HEK293 (cell line): Measurements from ENCODE around the gene EPHB1.
"Not testable (repeated sequence)": the region's sequence is repeated elsewhere in the genome, so short reads cannot be mapped to it uniquely, and the experiment has no call there.

ENCODE experiments used
- CTCF ChIA-PET: fragments of 350-600 bp; formaldehyde crosslinking; extraction: SDS; loops from one replicate; lab custom pipeline; 2021; ENCODE audit warnings: antibody characterized with exemption; lab: Yijun Ruan, JAX
- POLR2A ChIA-PET: fragments of 300-600 bp; formaldehyde crosslinking; extraction: SDS; loops from one replicate; lab custom pipeline; 2020; ENCODE audit warnings: antibody characterized with exemption, inconsistent platforms; lab: Yijun Ruan, JAX
- H3K27ac ChIP-seq: fragments of 200-500 bp; sonication (Bioruptor generic); 2 replicates; pipeline ENCODE4 v1.5.1; 2014; ENCODE audit warnings: low read depth, low read length, control low read depth, inconsistent platforms; ENCODE audit errors: extremely low read depth
- H3K36me3 ChIP-seq, 2 experiments: fragments of 200-500 bp in 1 of 2; sonication (Bioruptor generic) in 1 of 2; 1 replicate in 1 of 2; 2 replicates in 1 of 2; pipeline ENCODE4 v1.5.1; 2014 to 2017; ENCODE audit warnings: inconsistent platforms in 2 of 2, low read length in 2 of 2; ENCODE audit not compliant: control insufficient read depth in 2 of 2, insufficient read depth in 1 of 2
- H3K4me1 ChIP-seq: fragments of 200-500 bp; sonication (Bioruptor generic); 2 replicates; pipeline ENCODE4 v1.5.1; 2014; ENCODE audit warnings: mild to moderate bottlenecking, low read length, inconsistent platforms; ENCODE audit not compliant: control insufficient read depth, insufficient read depth
- H3K4me3 ChIP-seq: 2 replicates; pipeline ENCODE4 v1.5.1; 2011; ENCODE audit warnings: low read depth, mild to moderate bottlenecking, control low read depth, low read length, moderate library complexity
- H3K9me3 ChIP-seq: fragments of 200-500 bp; sonication (Bioruptor generic); 2 replicates; pipeline ENCODE4 v1.5.1; 2014; ENCODE audit warnings: low read depth, low read length, inconsistent platforms; ENCODE audit not compliant: control insufficient read depth, insufficient read depth
- OSR2 ChIP-seq: fragments of 450-650 bp; formaldehyde crosslinking; IDR thresholded peaks from 2 replicates; pipeline ENCODE4 v1.5.1; 2016; ENCODE audit warnings: missing biosample characterization, missing genetic modification characterization
- SETDB1 ChIP-seq: IDR thresholded peaks from one replicate; pipeline ENCODE4 v1.6.1; 2017; ENCODE audit warnings: mild to moderate bottlenecking, low read length, moderate library complexity, mixed read lengths; ENCODE audit not compliant: insufficient read length
- ZBTB20 ChIP-seq: fragments of 450-650 bp; formaldehyde crosslinking; IDR thresholded peaks from 2 replicates; pipeline ENCODE4 v1.5.1; 2016; ENCODE audit warnings: missing biosample characterization, missing genetic modification characterization
- ZBTB8A ChIP-seq: fragments of 450-650 bp; formaldehyde crosslinking; IDR thresholded peaks from 2 replicates; pipeline ENCODE4 v1.5.1; 2016; ENCODE audit warnings: missing biosample characterization, missing genetic modification characterization
- ZEB2 ChIP-seq: fragments of 450-650 bp; formaldehyde crosslinking; IDR thresholded peaks from 2 replicates; pipeline ENCODE4 v1.5.1; 2016; ENCODE audit warnings: missing biosample characterization, missing genetic modification characterization
- ZFP37 ChIP-seq: fragments of 450-650 bp; formaldehyde crosslinking; IDR thresholded peaks from 2 replicates; pipeline ENCODE4 v1.5.1; 2016; ENCODE audit warnings: missing biosample characterization, missing genetic modification characterization
- ZNF140 ChIP-seq: fragments of 450-650 bp; formaldehyde crosslinking; IDR thresholded peaks from 2 replicates; pipeline ENCODE4 v1.5.1; 2016; ENCODE audit warnings: missing biosample characterization, missing genetic modification characterization
- ZNF174 ChIP-seq: fragments of 450-650 bp; formaldehyde crosslinking; IDR thresholded peaks from 2 replicates; pipeline ENCODE4 v1.5.0; 2017; ENCODE audit warnings: missing biosample characterization, mild to moderate bottlenecking, missing genetic modification characterization
- ZNF24 ChIP-seq: fragments of 450-650 bp; formaldehyde crosslinking; IDR thresholded peaks from 2 replicates; pipeline ENCODE4 v1.5.1; 2016; ENCODE audit warnings: missing biosample characterization, missing genetic modification characterization
- ZNF266 ChIP-seq: fragments of 450-650 bp; formaldehyde crosslinking; IDR thresholded peaks from 2 replicates; pipeline ENCODE4 v1.5.1; 2016; ENCODE audit warnings: missing biosample characterization, missing genetic modification characterization, low read depth
- ZNF292 ChIP-seq: fragments of 450-650 bp; formaldehyde crosslinking; IDR thresholded peaks from 2 replicates; pipeline ENCODE4 v1.5.1; 2016; ENCODE audit warnings: low read depth, missing biosample characterization, missing genetic modification characterization, borderline replicate concordance
- ZNF394 ChIP-seq: fragments of 450-650 bp; formaldehyde crosslinking; IDR thresholded peaks from 2 replicates; pipeline ENCODE4 v1.5.1; 2016; ENCODE audit warnings: missing biosample characterization, missing genetic modification characterization, mild to moderate bottlenecking, moderate library complexity, borderline replicate concordance
- ZNF426 ChIP-seq: fragments of 450-650 bp; formaldehyde crosslinking; IDR thresholded peaks from 2 replicates; pipeline ENCODE4 v1.5.1; 2017; ENCODE audit warnings: missing biosample characterization, missing genetic modification characterization, mild to moderate bottlenecking, inconsistent platforms, moderate library complexity
- ZNF433 ChIP-seq: fragments of 450-650 bp; formaldehyde crosslinking; IDR thresholded peaks from 2 replicates; pipeline ENCODE4 v1.5.1; 2016; ENCODE audit warnings: missing biosample characterization, missing genetic modification characterization, low read depth
- ZNF555 ChIP-seq: fragments of 450-650 bp; formaldehyde crosslinking; conservative IDR thresholded peaks from 2 replicates; pipeline ENCODE4 v1.5.1; 2017; ENCODE audit warnings: missing biosample characterization, mild to moderate bottlenecking, missing genetic modification characterization, inconsistent platforms
- ZNF560 ChIP-seq: fragments of 450-650 bp; formaldehyde crosslinking; IDR thresholded peaks from 2 replicates; pipeline ENCODE4 v1.5.1; 2017; ENCODE audit warnings: missing biosample characterization, missing genetic modification characterization, borderline replicate concordance
- ZNF623 ChIP-seq: fragments of 450-650 bp; formaldehyde crosslinking; IDR thresholded peaks from 2 replicates; pipeline ENCODE4 v1.5.1; 2016; ENCODE audit warnings: missing biosample characterization, missing genetic modification characterization
- ZNF629 ChIP-seq: fragments of 450-650 bp; formaldehyde crosslinking; IDR thresholded peaks from 2 replicates; pipeline ENCODE4 v1.5.1; 2017; ENCODE audit warnings: missing biosample characterization, missing genetic modification characterization
- ZNF654 ChIP-seq: fragments of 450-650 bp; formaldehyde crosslinking; IDR thresholded peaks from 2 replicates; pipeline ENCODE4 v1.5.1; 2016; ENCODE audit warnings: low read depth, missing biosample characterization, missing genetic modification characterization
- ZNF664 ChIP-seq: fragments of 450-650 bp; formaldehyde crosslinking; IDR thresholded peaks from 2 replicates; pipeline ENCODE4 v1.5.1; 2016; ENCODE audit warnings: missing biosample characterization, missing genetic modification characterization
- ZXDB ChIP-seq: fragments of 450-650 bp; formaldehyde crosslinking; IDR thresholded peaks from 2 replicates; pipeline ENCODE4 v1.5.1; 2016; ENCODE audit warnings: missing biosample characterization, missing genetic modification characterization
- TF ChIP-seq, protein P1 (sequence below): fragments of 450-650 bp; formaldehyde crosslinking; IDR thresholded peaks from 2 replicates; pipeline ENCODE4 v1.5.1; 2017; ENCODE audit warnings: missing biosample characterization, missing genetic modification characterization
- TF ChIP-seq, protein P2 (sequence below): fragments of 450-650 bp; formaldehyde crosslinking; IDR thresholded peaks from 2 replicates; pipeline ENCODE4 v1.5.1; 2016; ENCODE audit warnings: missing biosample characterization, missing genetic modification characterization
- TF ChIP-seq, protein P3 (sequence below): fragments of 450-650 bp; formaldehyde crosslinking; conservative IDR thresholded peaks from 2 replicates; pipeline ENCODE4 v1.5.1; 2016; ENCODE audit warnings: low read depth, missing biosample characterization, missing genetic modification characterization

The EPHB1 gene

DNA sequence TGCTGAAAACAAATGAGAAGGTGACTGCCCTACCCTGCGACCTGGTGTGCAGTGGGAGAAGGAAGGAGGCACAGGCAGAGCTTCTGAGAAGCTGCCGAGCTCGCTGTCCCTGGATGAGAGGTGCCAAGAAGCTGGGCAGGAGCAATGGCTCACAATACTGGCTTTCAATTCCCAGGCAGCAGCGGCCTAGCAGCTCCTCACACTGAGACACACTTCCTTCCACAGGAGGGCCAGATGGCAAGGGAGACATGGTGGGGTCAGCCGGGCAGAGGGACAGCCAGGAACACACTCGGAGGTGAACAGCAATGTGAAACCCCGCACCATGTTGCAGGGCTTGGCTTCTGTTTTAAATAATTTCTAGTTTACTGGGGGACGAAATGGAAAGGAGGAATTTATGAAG is 314.6 kb downstream of the EPHB1 start:
- TF ChIP-seq ZNF292 (tag by site-specific recombination) = no peak
- TF ChIP-seq, protein P1, sequence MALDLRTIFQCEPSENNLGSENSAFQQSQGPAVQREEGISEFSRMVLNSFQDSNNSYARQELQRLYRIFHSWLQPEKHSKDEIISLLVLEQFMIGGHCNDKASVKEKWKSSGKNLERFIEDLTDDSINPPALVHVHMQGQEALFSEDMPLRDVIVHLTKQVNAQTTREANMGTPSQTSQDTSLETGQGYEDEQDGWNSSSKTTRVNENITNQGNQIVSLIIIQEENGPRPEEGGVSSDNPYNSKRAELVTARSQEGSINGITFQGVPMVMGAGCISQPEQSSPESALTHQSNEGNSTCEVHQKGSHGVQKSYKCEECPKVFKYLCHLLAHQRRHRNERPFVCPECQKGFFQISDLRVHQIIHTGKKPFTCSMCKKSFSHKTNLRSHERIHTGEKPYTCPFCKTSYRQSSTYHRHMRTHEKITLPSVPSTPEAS (tag by site-specific recombination) = no peak
- TF ChIP-seq SETDB1 = no peak
- TF ChIP-seq ZEB2 = no peak
- TF ChIP-seq ZNF24 (tag by site-specific recombination) = no peak
- TF ChIP-seq ZFP37 (tag by site-specific recombination) = no peak
- no peak for TF ChIP-seq ZNF654 (tag by site-specific recombination)
- no peak for TF ChIP-seq OSR2
- TF ChIP-seq ZNF174 (tag by site-specific recombination) = no peak
- no peak for TF ChIP-seq ZBTB20 (tag by site-specific recombination)
- ChIA-PET CTCF (no interaction called here), POLR2A (no interaction called here)
- Histone ChIP-seq H3K4me3 (no peak overlapping the region), H3K4me1 (no peaks in the 10 kb centered on the region), H3K27ac (no peak overlapping the region), H3K9me3 (no peaks in the 10 kb centered on the region), H3K36me3 (no peaks in the 10 kb centered on the region)

DNA sequence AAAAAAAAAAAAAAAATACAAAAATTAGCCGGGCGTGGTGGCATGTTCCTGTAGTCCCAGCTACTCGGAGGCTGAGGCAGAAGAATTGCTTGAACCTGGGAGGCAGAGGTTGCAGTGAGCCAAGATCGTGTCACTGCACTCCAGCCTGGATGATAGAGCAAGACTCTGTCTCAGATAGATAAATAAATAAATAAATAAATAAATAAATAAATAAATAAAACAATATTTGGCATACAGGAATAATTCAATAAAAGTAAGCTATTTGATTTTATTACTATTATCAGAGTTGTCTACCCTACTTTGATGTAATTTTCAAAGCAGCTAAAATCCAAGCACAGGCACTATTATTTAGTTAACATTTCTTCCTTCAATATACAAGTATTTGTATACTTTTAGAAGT is 319.5 kb downstream of the EPHB1 start:
- H3K4me1 ChIP-seq, POLR2A ChIA-PET, H3K36me3 ChIP-seq, H3K4me3 ChIP-seq, H3K27ac ChIP-seq, H3K9me3 ChIP-seq: not testable (repeated sequence)
- CTCF ChIA-PET = interaction anchor here (0.7 kb wide), 1 partner anchor 10 kb away, joined by 8 read pairs; no protein-coding TSS in a partner anchor
- TF ChIP-seq ZNF664 (tag by site-specific recombination) = peak; percentile 51; the same call in 1 of the 2 replicates
- peak; percentile 48 for TF ChIP-seq ZBTB8A (tag by site-specific recombination)
- TF ChIP-seq, protein P2, sequence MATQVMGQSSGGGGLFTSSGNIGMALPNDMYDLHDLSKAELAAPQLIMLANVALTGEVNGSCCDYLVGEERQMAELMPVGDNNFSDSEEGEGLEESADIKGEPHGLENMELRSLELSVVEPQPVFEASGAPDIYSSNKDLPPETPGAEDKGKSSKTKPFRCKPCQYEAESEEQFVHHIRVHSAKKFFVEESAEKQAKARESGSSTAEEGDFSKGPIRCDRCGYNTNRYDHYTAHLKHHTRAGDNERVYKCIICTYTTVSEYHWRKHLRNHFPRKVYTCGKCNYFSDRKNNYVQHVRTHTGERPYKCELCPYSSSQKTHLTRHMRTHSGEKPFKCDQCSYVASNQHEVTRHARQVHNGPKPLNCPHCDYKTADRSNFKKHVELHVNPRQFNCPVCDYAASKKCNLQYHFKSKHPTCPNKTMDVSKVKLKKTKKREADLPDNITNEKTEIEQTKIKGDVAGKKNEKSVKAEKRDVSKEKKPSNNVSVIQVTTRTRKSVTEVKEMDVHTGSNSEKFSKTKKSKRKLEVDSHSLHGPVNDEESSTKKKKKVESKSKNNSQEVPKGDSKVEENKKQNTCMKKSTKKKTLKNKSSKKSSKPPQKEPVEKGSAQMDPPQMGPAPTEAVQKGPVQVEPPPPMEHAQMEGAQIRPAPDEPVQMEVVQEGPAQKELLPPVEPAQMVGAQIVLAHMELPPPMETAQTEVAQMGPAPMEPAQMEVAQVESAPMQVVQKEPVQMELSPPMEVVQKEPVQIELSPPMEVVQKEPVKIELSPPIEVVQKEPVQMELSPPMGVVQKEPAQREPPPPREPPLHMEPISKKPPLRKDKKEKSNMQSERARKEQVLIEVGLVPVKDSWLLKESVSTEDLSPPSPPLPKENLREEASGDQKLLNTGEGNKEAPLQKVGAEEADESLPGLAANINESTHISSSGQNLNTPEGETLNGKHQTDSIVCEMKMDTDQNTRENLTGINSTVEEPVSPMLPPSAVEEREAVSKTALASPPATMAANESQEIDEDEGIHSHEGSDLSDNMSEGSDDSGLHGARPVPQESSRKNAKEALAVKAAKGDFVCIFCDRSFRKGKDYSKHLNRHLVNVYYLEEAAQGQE (tag by site-specific recombination) = peak; percentile 32; the same call in 1 of the 2 replicates
- TF ChIP-seq ZNF555 (tag by site-specific recombination) = peak; percentile 70
- peak; percentile 60; the same call in 1 of the 2 replicates for TF ChIP-seq ZNF140 (tag by site-specific recombination)
- TF ChIP-seq ZNF629 (tag by site-specific recombination) = 0 out of 2 replicates have a peak, but pooled peaks have one; percentile 17
- peak; percentile 46; the same call in 1 of the 2 replicates for TF ChIP-seq ZNF560
- 0 out of 2 replicates have a peak, but pooled peaks have one; percentile 48 for TF ChIP-seq ZNF266 (tag by site-specific recombination)
- 0 out of 2 replicates have a peak, but pooled peaks have one; percentile 30 for TF ChIP-seq ZXDB (tag by site-specific recombination)
- peak; percentile 68 for TF ChIP-seq ZNF623 (tag by site-specific recombination)
- peak; percentile 85 for TF ChIP-seq ZNF394 (tag by site-specific recombination)
- TF ChIP-seq ZNF654 (tag by site-specific recombination) = peak; percentile 12; the same call in 1 of the 2 replicates
- peak; percentile 71 for TF ChIP-seq ZNF426
- TF ChIP-seq, protein P3, sequence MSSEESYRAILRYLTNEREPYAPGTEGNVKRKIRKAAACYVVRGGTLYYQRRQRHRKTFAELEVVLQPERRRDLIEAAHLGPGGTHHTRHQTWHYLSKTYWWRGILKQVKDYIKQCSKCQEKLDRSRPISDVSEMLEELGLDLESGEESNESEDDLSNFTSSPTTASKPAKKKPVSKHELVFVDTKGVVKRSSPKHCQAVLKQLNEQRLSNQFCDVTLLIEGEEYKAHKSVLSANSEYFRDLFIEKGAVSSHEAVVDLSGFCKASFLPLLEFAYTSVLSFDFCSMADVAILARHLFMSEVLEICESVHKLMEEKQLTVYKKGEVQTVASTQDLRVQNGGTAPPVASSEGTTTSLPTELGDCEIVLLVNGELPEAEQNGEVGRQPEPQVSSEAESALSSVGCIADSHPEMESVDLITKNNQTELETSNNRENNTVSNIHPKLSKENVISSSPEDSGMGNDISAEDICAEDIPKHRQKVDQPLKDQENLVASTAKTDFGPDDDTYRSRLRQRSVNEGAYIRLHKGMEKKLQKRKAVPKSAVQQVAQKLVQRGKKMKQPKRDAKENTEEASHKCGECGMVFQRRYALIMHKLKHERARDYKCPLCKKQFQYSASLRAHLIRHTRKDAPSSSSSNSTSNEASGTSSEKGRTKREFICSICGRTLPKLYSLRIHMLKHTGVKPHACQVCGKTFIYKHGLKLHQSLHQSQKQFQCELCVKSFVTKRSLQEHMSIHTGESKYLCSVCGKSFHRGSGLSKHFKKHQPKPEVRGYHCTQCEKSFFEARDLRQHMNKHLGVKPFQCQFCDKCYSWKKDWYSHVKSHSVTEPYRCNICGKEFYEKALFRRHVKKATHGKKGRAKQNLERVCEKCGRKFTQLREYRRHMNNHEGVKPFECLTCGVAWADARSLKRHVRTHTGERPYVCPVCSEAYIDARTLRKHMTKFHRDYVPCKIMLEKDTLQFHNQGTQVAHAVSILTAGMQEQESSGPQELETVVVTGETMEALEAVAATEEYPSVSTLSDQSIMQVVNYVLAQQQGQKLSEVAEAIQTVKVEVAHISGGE (tag by site-specific recombination) = peak; percentile 66
- TF ChIP-seq ZNF433 = 0 out of 2 replicates have a peak, but pooled peaks have one; percentile 8
